PC-3 (cell line): ENCODE results near the gene FPGS. TPM values are rescaled to one million over a fixed set of nuclear protein-coding genes. Genes with fewer than 3 reads are reported as not detected.

Experiments
- ATAC-seq: fragments of 200-7000 bp; cut with Tn5 transposase; 2 replicates; pipeline ENCODE4 v1.9.1; 2020; ENCODE audit warnings: mild to moderate bottlenecking, moderate library complexity
- BruUV-seq: library from RNA; stranded (reverse); fragments of 400-500 nt; replicated peaks from 2 replicates; lab custom pipeline; 2021; lab: Mats Ljungman, UMichigan
- CTCF ChIA-PET: fragments of 300-600 bp; sonication (Branson Sonifier 250); formaldehyde crosslinking; loops from one replicate; lab custom pipeline; 2022; ENCODE audit warnings: antibody characterized with exemption; lab: Charles Lee
- POLR2A ChIA-PET: fragments of 300-600 bp; sonication (Branson Sonifier 250); formaldehyde crosslinking; loops from one replicate; lab custom pipeline; 2022; ENCODE audit warnings: antibody characterized with exemption; ENCODE audit not compliant: unreplicated experiment; lab: Charles Lee
- DNase-seq: peaks from one replicate; pipeline ENCODE4 v3.0.0-alpha.2; 2015
- H2AFZ ChIP-seq: fragments of 300-600 bp; sonication (generic); 2 replicates; pipeline ENCODE4 v1.6.0; 2016; ENCODE audit warnings: antibody characterized with exemption, low read length
- H3F3A ChIP-seq: fragments of 300-600 bp; sonication (generic); one replicate; pipeline ENCODE4 v1.6.0; 2017; ENCODE audit warnings: antibody characterized with exemption, low read length, control low read depth, mild to moderate bottlenecking; ENCODE audit not compliant: unreplicated experiment
- H3K27ac ChIP-seq: fragments of 300-600 bp; sonication (generic); 2 replicates; pipeline ENCODE4 v1.5.1; 2016; ENCODE audit warnings: mild to moderate bottlenecking, low read length
- H3K27me3 ChIP-seq: fragments of 300-600 bp; sonication (generic); 2 replicates; pipeline ENCODE4 v1.6.1; 2016; ENCODE audit warnings: low read length, mixed read lengths
- H3K36me3 ChIP-seq: fragments of 300-600 bp; sonication (generic); 2 replicates; pipeline ENCODE4 v1.6.1; 2016; ENCODE audit warnings: low read depth, mixed run types, low read length, mixed read lengths
- H3K4me1 ChIP-seq: fragments of 300-600 bp; sonication (generic); 2 replicates; pipeline ENCODE4 v1.5.1; 2016; ENCODE audit warnings: low read length; ENCODE audit not compliant: insufficient read depth
- H3K4me2 ChIP-seq: fragments of 300-600 bp; sonication (generic); 2 replicates; pipeline ENCODE4 v1.6.0; 2016; ENCODE audit warnings: low read length
- H3K4me3 ChIP-seq: fragments of 300-600 bp; sonication (generic); 2 replicates; pipeline ENCODE4 v1.5.1; 2016; ENCODE audit warnings: mild to moderate bottlenecking, low read length, mixed read lengths
- H3K79me2 ChIP-seq: fragments of 300-600 bp; sonication (generic); 2 replicates; pipeline ENCODE4 v1.6.1; 2017; ENCODE audit warnings: low read length, mixed read lengths
- H3K9ac ChIP-seq: fragments of 300-600 bp; sonication (generic); 2 replicates; pipeline ENCODE4 v1.6.0; 2016; ENCODE audit warnings: mild to moderate bottlenecking, low read length
- H3K9me2 ChIP-seq: fragments of 300-600 bp; sonication (generic); replicated peaks from 2 replicates; pipeline ENCODE4 v1.6.1; 2016; ENCODE audit warnings: mixed run types, low read length, mixed read lengths
- H3K9me3 ChIP-seq: fragments of 300-600 bp; sonication (generic); 2 replicates; pipeline ENCODE4 v1.6.1; 2016; ENCODE audit warnings: low read length, mixed read lengths
- H4K20me1 ChIP-seq: fragments of 300-600 bp; sonication (generic); 2 replicates; pipeline ENCODE4 v1.6.1; 2016; ENCODE audit warnings: low read length, mixed read lengths
- CTCF ChIP-seq: fragments of 300-600 bp; sonication (generic); conservative IDR thresholded peaks from 2 replicates; pipeline ENCODE4 v1.5.1; 2017; ENCODE audit warnings: antibody characterized with exemption, low read depth, mild to moderate bottlenecking, low read length
- EZH2 ChIP-seq: fragments of 300-600 bp; sonication (generic); IDR thresholded peaks from one replicate; pipeline ENCODE4 v1.6.1; 2017; ENCODE audit warnings: antibody characterized with exemption, mild to moderate bottlenecking, low read length; ENCODE audit not compliant: unreplicated experiment
- EZH2phosphoT487 ChIP-seq: fragments of 300-600 bp; sonication (generic); IDR thresholded peaks from 2 replicates; pipeline ENCODE4 v1.6.1; 2018; ENCODE audit warnings: mild to moderate bottlenecking, antibody characterized with exemption, low read length, borderline replicate concordance
- intact Hi-C: fragments of 100-400 bp; cut with micrococcal nuclease; formaldehyde crosslinking; loops from 2 replicates; pipeline ENCODE4 v1.9.0; 2023
- total RNA-seq: library from RNA; depleted of rRNA; stranded (reverse); fragments of >200 nt; gene quantifications from 2 replicates; pipeline ENCODE4 v1.2.3, GENCODE V29; 2014

Gene FPGS
- total RNA-seq, 1 experiment from 2014 or later, result 78.5 TPM

- Histone ChIP-seq H3F3A (no peaks in the 10 kb centered on the region), H3K4me1 (no peaks in the 10 kb centered on the region), H3K4me2 (no peak overlapping the region), H3K9ac (no peak overlapping the region), H3K36me3 (no peaks in the 10 kb centered on the region), H3K9me2 (no peaks in the 10 kb centered on the region), H3K79me2 (no peaks in the 10 kb centered on the region), H3K27me3 (no peaks in the 10 kb centered on the region), H4K20me1 (no peaks in the 10 kb centered on the region), H3K27ac (no peak overlapping the region), H2AFZ (no peak overlapping the region), H3K9me3 (0 out of 2 replicates have a peak, but pooled peaks cover 7% of the 10 kb centered on the region), H3K4me3 (no peak overlapping the region)
- ChIA-PET CTCF (no interaction called here), POLR2A (no interaction called here)
- ATAC-seq (no peak), DNase-seq (no peak)
- intact Hi-C loops, result no loop called here
- TF ChIP-seq CTCF (no peak), EZH2phosphoT487 (no peak), EZH2 (no peak)
- no TSS peak for BruUV-seq
Observed at GRCh38 chr9:127852829-127853228, 50.1 kb downstream of the FPGS start.

- Histone ChIP-seq H3K4me1 (no peaks in the 10 kb centered on the region), H3K79me2 (no peaks in the 10 kb centered on the region), H3K27ac (no peak overlapping the region), H3K9me2 (no peaks in the 10 kb centered on the region), H3K9me3 (0 out of 2 replicates have a peak, but pooled peaks cover 7% of the 10 kb centered on the region), H3K4me3 (no peak overlapping the region), H3F3A (no peaks in the 10 kb centered on the region), H3K9ac (no peak overlapping the region), H2AFZ (no peak overlapping the region), H3K4me2 (0 out of 2 replicates have a peak overlapping the region, but pooled peaks have one; percentile 22), H3K27me3 (no peaks in the 10 kb centered on the region), H4K20me1 (no peaks in the 10 kb centered on the region), H3K36me3 (no peaks in the 10 kb centered on the region)
- intact Hi-C loops, result no loop called here
- POLR2A ChIA-PET, result interaction anchor here (0.5 kb wide), 1 partner anchor 63 kb away, joined by 3 read pairs; the partner anchor contains the start of gene ST6GALNAC4
- no peak for DNase-seq
- CTCF ChIA-PET, result no interaction called here
- ATAC-seq, result no peak
- TF ChIP-seq EZH2phosphoT487 (no peak), EZH2 (no peak), CTCF (no peak)
- no TSS peak for BruUV-seq
Observed at GRCh38 chr9:127853312-127854183, 50.9 kb downstream of the FPGS start.
